Activated CD8-positive, alpha-beta memory T cell treated with anti-CD3 and anti-CD28 coated beads for 48 hours (primary cell): Measurements from ENCODE around the gene OR6C2.
"Not testable (repeated sequence)": the region's sequence is repeated elsewhere in the genome, so short reads cannot be mapped to it uniquely, and the experiment has no call there.

Source experiments
- DNase-seq, 3 experiments: peaks; one replicate each; pipeline ENCODE4 v3.0.0-alpha.2; 2020; ENCODE audit warnings: low read depth in 2 of 3, low spot score in 2 of 3

Gene OR6C2

GRCh38 chr12:55443776-55444175, at the start of gene OR6C2:
Gene OR6C2 (plus strand): TSS chr12:55444076. CDS start chr12:55452214, 8,138 bp downstream.
- DNase-seq, result no peak

DNA sequence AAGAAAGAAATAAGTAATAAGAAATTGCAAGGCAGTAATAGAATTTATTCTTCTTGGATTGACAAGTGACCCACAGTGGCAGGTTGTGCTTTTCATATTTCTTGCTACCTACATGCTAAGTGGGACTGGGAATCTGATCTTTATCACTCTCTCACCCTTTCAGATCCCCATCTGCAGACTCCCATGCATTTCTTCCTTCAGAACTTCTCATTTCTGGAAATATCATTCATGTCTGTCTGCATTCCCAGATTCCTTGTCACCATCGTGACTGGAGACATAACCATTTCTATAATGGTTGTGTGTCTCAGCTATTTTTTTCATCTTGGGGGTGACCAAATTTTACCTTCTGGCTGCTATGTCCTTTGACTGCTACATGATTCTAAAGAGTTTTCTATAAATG, 47.5 kb upstream of the OR6C2 start:
- DNase-seq, result no peak

GRCh38 chr12:55400229-55400628, 43.6 kb upstream of the OR6C2 start, which contains the start of gene OR6C65:
Gene OR6C65 (plus strand): TSS chr12:55400529. CDS start chr12:55400529, 0 bp downstream.
- no peak for DNase-seq

GRCh38 chr12:55407866-55408265, 36.0 kb upstream of the OR6C2 start:
- no peak for DNase-seq

DNA sequence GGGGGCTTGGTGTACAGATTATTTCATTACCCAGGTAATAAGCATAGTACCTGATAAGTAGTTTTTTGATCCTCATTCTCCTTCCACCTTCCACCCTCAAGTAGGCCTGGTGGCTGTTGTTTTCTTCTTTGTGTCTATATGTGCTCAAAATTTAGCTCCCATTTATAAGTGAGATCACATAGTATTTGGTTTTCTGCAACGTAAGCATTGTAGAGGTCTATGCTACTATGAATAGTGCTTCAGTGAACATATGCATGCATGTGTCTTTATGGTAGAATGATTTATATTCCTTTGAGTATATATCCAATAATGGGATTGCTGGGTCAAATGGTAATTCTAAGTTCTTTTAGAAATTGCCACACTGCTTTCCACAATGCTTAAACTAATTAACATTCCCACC, 34.7 kb upstream of the OR6C2 start:
- not testable (repeated sequence) for DNase-seq

DNA sequence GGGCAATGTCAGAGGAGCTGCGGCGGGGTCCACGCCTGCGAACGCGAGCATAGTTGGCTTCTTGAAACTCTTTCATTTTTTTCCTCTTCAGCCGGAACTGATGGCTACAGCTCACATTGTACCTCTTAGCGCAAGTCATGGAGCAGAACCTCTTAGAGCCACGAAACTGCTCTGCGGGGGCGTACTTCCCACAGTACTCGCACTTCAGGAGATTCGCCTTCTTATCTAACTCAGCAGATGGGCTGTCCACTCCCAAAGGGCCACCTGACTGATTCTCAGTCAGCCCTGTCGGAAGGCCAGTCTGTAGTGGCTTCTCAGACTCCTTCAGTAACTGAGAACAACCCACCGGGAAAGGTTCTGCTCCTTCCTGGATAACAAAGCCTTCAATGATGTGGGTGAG, 31.7 kb upstream of the OR6C2 start:
- DNase-seq, result not testable (repeated sequence)

DNA sequence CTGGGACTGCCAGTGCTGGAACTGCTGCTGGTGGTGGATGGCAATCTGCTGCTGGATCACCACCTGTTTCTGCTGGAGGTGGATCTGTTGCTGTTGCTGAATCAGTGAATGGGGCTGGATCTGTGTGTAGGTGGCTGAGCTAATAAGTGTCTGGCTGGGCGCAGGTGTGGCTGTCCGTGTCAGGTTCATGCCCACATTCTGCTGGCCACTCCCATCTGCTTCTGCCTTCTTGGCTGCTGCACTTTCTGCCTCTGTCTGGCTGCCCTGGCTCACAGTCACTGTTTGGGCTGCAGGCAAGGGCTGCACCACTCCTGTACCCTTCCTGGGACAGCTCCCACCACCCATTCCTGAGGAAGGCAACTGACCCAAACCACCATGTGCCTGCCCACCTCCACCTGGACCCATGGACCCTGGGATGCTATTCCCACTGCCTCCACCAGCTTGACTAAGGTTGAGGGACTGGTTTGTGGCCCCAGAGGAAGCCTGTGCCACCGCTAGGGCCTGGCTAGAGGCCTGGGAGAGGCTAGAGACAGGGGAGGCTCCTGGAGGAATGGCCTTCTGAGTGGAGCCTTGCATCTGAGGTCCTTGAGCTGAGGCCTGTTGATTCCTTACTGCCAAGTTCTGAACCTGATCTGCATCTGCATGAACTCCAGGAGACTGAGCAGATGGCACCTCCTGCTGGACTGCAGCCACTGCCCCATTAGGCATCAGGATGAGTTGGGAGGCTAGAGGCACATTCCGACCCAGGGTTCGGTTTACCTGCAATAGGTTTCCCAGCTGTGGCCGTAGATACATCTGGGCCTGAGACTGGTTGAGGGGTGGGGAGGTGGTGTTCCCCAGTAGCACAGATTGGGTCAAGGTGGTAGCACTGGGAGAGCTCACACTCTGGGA, 30.1 kb upstream of the OR6C2 start:
- DNase-seq, result not testable (repeated sequence)

- not testable (repeated sequence) for DNase-seq
Observed at GRCh38 chr12:55414396-55414823, 29.5 kb upstream of the OR6C2 start.

GRCh38 chr12:55414889-55415288, 29.0 kb upstream of the OR6C2 start:
- not testable (repeated sequence) for DNase-seq

- no peak for DNase-seq
Observed at GRCh38 chr12:55416961-55417360, 26.9 kb upstream of the OR6C2 start.

- no peak for DNase-seq
Observed at GRCh38 chr12:55420307-55420962, 23.4 kb upstream of the OR6C2 start.

GRCh38 chr12:55425954-55426353, 17.9 kb upstream of the OR6C2 start, which contains the start of gene OR6C76:
Gene OR6C76 (plus strand): TSS chr12:55426254. CDS start chr12:55426254, 0 bp downstream.
- no peak for DNase-seq

DNA sequence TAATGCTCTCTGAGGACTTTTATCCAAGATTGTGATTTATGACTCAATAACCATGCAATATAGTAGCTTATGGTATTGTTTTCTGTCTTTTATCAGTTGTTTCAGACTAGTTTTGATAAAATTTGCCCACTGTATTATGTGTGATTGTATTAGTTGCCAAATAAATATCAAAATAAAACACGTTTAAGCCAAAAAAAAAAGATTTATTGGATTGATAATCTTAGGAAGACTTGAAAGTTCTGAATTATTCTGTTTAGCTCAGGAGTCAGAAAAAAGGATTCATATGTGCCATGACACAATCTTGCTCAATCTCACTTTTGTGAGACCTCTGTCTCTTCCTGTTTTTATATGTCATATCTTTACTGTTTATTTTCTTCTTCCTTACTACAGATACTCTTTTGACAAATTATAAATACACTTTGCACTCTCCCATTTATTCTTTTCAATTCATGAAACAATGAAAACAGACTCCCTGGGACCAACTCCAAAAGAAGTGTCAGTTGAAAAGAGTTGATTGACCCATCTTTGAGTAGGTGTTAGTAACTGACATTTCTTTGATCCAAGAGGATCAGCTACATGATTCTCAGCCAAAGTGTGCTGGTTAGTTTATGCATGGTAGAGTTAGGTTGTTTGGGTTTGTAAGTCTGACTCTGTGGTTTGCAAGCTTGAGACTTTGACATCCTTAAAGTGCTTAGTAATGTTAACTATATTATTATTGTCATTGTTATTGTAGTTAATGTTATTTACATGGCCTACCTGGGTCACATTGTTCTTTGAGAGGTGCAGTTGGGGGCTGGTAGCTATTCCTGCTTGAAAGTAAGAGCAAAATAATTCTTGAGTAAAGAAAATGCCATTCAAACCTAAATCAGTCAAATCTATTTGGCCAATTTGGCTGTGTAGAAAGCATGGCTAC, 15.3 kb upstream of the OR6C2 start:
- no peak for DNase-seq

DNA sequence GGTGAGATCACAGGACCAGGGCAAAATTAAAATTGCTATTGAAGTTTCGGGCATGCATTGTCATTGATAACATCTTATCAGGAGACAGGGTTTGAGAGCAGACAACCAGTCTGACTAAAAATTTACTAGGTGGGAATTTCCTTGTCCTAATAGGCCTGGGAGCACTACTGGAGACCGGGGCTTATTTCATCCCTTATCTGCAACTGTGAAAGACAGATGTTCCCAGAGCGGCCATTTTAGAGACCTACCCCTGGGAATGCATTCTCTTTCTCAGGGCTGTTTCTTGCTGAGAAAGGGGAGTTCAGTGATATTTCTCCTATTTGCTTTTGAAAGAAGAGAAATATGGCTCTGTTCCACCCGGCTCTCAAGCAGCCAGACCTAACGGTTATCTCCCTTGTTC, 2.6 kb upstream of the OR6C2 start:
- DNase-seq, result not testable (repeated sequence)

DNA sequence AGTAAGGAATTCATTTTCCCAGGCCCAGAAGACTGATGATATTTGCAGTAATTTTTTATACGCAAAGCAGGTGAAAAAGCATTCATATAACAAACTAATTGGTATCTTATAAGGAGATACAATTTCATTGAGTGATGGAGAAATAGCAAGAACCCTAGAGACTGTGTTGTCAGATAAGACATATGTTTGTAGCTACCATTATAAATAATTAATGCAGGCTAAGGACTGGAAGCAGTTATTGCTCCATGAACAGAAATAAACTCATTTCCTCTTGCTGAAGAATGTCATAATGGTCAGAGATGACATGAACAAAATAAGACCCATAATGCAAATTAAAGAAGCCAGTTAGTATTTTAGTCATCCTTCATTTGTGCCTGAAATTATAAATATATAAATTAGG, 1.5 kb downstream of the OR6C2 start:
- DNase-seq, result no peak

DNA sequence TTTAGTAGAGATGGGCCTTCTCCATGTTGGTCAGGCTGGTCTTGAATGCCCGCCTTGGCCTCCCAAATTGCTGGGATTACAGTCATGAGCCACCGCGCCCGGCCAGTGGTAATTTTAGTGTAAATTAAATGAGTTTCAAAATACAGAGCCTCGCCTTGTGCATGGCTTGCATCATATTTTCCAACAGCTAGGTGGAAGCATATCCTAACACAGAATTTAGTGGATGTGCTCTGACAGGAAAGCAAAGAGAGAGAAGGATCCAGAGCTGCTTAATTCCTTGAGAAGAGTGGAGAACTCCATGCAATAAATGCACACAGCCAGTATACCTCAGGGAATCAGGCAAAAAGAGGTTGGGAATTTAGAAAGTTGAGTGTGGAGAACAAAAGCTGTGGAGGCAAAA, 2.5 kb downstream of the OR6C2 start:
- no peak for DNase-seq

DNA sequence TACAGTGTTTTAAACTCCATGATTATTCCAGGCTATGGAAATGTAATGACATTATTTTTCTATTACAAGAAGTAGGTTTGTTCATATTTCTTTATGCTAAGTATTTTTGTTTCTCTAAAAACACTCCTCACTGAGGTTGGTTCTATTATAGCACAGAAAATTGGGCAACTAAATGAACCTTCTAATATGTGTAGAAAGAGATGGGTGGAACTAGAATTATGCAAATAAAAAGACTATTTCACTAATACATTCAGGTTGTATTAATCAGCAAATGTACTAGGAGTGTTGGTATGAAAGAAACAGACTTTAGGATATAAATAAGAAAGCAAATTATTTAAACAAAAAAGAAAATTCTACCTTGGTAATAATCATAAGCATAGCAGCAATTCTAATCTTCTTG, 4.9 kb downstream of the OR6C2 start:
- DNase-seq, result no peak

GRCh38 chr12:55464926-55465325, 21.1 kb downstream of the OR6C2 start:
- not testable (repeated sequence) for DNase-seq

GRCh38 chr12:55467836-55468235, 24.0 kb downstream of the OR6C2 start:
- no peak for DNase-seq

DNA sequence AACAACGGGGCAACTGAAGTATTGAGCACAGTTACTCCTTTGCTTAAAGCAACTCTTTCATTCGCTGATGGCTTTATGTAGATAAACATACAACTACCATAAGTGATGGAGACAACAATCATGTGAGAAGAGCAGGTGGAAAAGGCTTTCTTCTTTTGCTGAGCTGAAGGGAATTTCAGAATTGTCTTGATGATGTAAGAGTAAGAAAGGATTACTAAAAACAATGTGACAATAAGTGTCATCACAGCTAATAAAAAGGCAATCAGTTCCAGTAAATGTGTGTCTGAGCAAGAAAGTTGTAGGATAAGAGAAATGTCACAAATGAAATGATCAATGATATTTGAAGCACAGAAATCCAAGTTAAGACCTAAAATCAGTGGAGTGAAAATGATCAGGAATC, 25.4 kb downstream of the OR6C2 start:
- no peak for DNase-seq
